K562 (cell line): ENCODE measurements around the gene MAD1L1. TPM values are rescaled to one million over a fixed set of nuclear protein-coding genes. Genes with fewer than 3 reads are reported as not detected.
A peak's percentile ranks its signal among the peaks of the same experiment; 100 is the strongest.

ENCODE experiments used
- CBX5 ChIP-seq: IDR thresholded peaks from 2 replicates; pipeline ENCODE4 v1.6.1; 2014; ENCODE audit warnings: low read depth, borderline replicate concordance
- DDX20 ChIP-seq: fragments of 450-650 bp; IDR thresholded peaks from 2 replicates; pipeline ENCODE4 v1.6.1; 2016; ENCODE audit warnings: missing genetic modification characterization, low read depth, mild to moderate bottlenecking, missing compliant biosample characterization, moderate library complexity
- DNMT1 ChIP-seq: fragments of 450-650 bp; IDR thresholded peaks from 2 replicates; pipeline ENCODE4 v1.6.1; 2016; ENCODE audit warnings: antibody characterized with exemption, mild to moderate bottlenecking
- ELK1 ChIP-seq: sonication (generic); formaldehyde crosslinking; IDR thresholded peaks from 2 replicates; pipeline ENCODE4 v1.8.1; 2022; ENCODE audit warnings: missing genetic modification reagents
- ERF ChIP-seq: fragments of 450-650 bp; formaldehyde crosslinking; IDR thresholded peaks from 2 replicates; pipeline ENCODE4 v1.4.0; 2020; ENCODE audit warnings: mild to moderate bottlenecking, mixed read lengths
- ESRRB ChIP-seq: fragments of 250-450 bp; sonication (Bioruptor Pico); IDR thresholded peaks from 2 replicates; pipeline ENCODE4 v1.5.0; 2020; ENCODE audit warnings: mild to moderate bottlenecking, moderate library complexity, borderline replicate concordance
- HDAC3 ChIP-seq: fragments of 450-650 bp; IDR thresholded peaks from 2 replicates; pipeline ENCODE4 v1.6.1; 2018; ENCODE audit warnings: borderline replicate concordance, mild to moderate bottlenecking, moderate library complexity; ENCODE audit not compliant: partially characterized antibody
- HES1 ChIP-seq: fragments of 450-650 bp; IDR thresholded peaks from 2 replicates; pipeline ENCODE4 v1.6.1; 2016; ENCODE audit warnings: low read depth, mild to moderate bottlenecking, moderate library complexity
- HIVEP1 ChIP-seq: fragments of 250-450 bp; sonication (Bioruptor Pico); IDR thresholded peaks from 2 replicates; pipeline ENCODE4 v1.4.0; 2020; ENCODE audit warnings: mild to moderate bottlenecking
- KDM1A ChIP-seq, 2 experiments: fragments of 450-650 bp; IDR thresholded peaks; 2 replicates each; pipeline ENCODE4 v1.6.1; 2016; ENCODE audit warnings: mild to moderate bottlenecking in 2 of 2
- KHSRP ChIP-seq: fragments of 450-650 bp; IDR thresholded peaks from 2 replicates; pipeline ENCODE4 v1.6.1; 2017
- MEF2D ChIP-seq: conservative IDR thresholded peaks from 2 replicates; pipeline ENCODE4 v1.6.1; 2016; ENCODE audit warnings: low read depth, missing genetic modification characterization, missing compliant biosample characterization
- MLLT1 ChIP-seq, 2 experiments: fragments of 450-650 bp; IDR thresholded peaks; 2 replicates each; pipeline ENCODE4 v1.6.1; 2016
- MXI1 ChIP-seq: IDR thresholded peaks from 2 replicates; pipeline ENCODE4 v1.6.1; 2011; ENCODE audit warnings: low read depth, mild to moderate bottlenecking, improper control_type of control experiment, low read length
- NR2F6 ChIP-seq: fragments of 450-650 bp; formaldehyde crosslinking; IDR thresholded peaks from 2 replicates; pipeline ENCODE4 v1.4.0; 2020; ENCODE audit warnings: mild to moderate bottlenecking
- PTTG1 ChIP-seq: fragments of 450-650 bp; IDR thresholded peaks from 2 replicates; pipeline ENCODE4 v1.6.1; 2016; ENCODE audit warnings: low read depth, mild to moderate bottlenecking, missing genetic modification characterization, missing compliant biosample characterization
- SAFB2 ChIP-seq: fragments of 200-400 bp; formaldehyde crosslinking; IDR thresholded peaks from 2 replicates; pipeline ENCODE4 v1.6.1; 2018; ENCODE audit warnings: borderline replicate concordance, low read length, low read depth, moderate library complexity; ENCODE audit not compliant: severe bottlenecking
- SMARCA5 ChIP-seq: fragments of 450-650 bp; IDR thresholded peaks from 2 replicates; pipeline ENCODE4 v1.6.1; 2016
- SMARCC2 ChIP-seq: fragments of 450-650 bp; IDR thresholded peaks from 2 replicates; pipeline ENCODE4 v1.6.1; 2017; ENCODE audit warnings: antibody characterized with exemption, moderate library complexity, mild to moderate bottlenecking, low read depth
- SMC3 ChIP-seq: conservative IDR thresholded peaks from 2 replicates; pipeline ENCODE4 v1.6.1; 2011; ENCODE audit warnings: low read depth, low read length, improper control_type of control experiment; ENCODE audit not compliant: insufficient read depth
- SUPT5H ChIP-seq: fragments of 450-650 bp; IDR thresholded peaks from 2 replicates; pipeline ENCODE4 v1.6.1; 2016
- TBP ChIP-seq: optimal IDR thresholded peaks from 2 replicates; pipeline ENCODE3; 2011; ENCODE audit warnings: low read depth, low read length, improper control_type of control experiment
- TCFL5 ChIP-seq: fragments of 250-450 bp; sonication (Bioruptor Pico); conservative IDR thresholded peaks from 2 replicates; pipeline ENCODE4 v1.6.1; 2021; ENCODE audit warnings: mild to moderate bottlenecking, moderate library complexity, matching md5 sums
- THAP7 ChIP-seq: fragments of 250-450 bp; sonication (Bioruptor Pico); IDR thresholded peaks from 2 replicates; pipeline ENCODE4 v1.5.0; 2021
- ZFP36 ChIP-seq: fragments of 150-350 bp; IDR thresholded peaks from 2 replicates; pipeline ENCODE4 v1.6.1; 2018; ENCODE audit warnings: low read length, low read depth; ENCODE audit not compliant: partially characterized antibody
- ZNF263 ChIP-seq: sonication (generic); formaldehyde crosslinking; IDR thresholded peaks from 2 replicates; pipeline ENCODE4 v1.8.0; 2022; ENCODE audit warnings: mild to moderate bottlenecking, missing genetic modification reagents, borderline replicate concordance
- ZNF507 ChIP-seq: conservative IDR thresholded peaks from 2 replicates; pipeline ENCODE4 v1.6.1; 2017; ENCODE audit warnings: missing genetic modification characterization, missing compliant biosample characterization
- ZNF717 ChIP-seq: fragments of 250-450 bp; sonication (Bioruptor Pico); IDR thresholded peaks from 2 replicates; pipeline ENCODE4 v1.5.0; 2021
- polyA plus RNA-seq, 8 experiments: library from polyadenylated mRNA; depleted of rRNA in 4 of 8; stranded (reverse) in 5 of 8; unstranded in 3 of 8; fragments of >200 nt; fragmentation: Nextera tagmentation in 2 of 8; fragmentation: Illumina TruSeq in 1 of 8; extraction: Ambion mirVana in 2 of 8; extraction: Trizol in 1 of 8; gene quantifications; 2 replicates each; pipeline versions ENCODE4 v1.2.1 to v1.2.3, GENCODE V29; 2011 to 2014; ENCODE audit warnings: inconsistent platforms in 1 of 8, missing spikeins in 1 of 8
- total RNA-seq, 7 experiments: library from RNA; depleted of rRNA in 6 of 7; stranded (reverse); fragments of >200 nt in 6 of 7; fragmentation: Illumina TruSeq in 2 of 7; extraction: Trizol in 2 of 7; gene quantifications; 2 replicates each; pipeline versions ENCODE4 v1.2.1 to v1.2.3, GENCODE V29; 2011 to 2021; ENCODE audit warnings: low replicate concordance in 1 of 7

The MAD1L1 gene
- total and polyA plus RNA-seq, 9 of the 15 experiments (the other 6 are each of a cell fraction or from before 2014, with no cell fraction given), result 1.7 to 89.7 (median 18.0) TPM

- TF ChIP-seq TBP, result peak; percentile 83
- TF ChIP-seq KHSRP, result no peak
- TF ChIP-seq DDX20 (tag), result no peak
- TF ChIP-seq TCFL5 (CRISPR knock-in tag), result no peak
- TF ChIP-seq CBX5, result no peak
- TF ChIP-seq HES1, result no peak
- no peak for TF ChIP-seq HDAC3
- TF ChIP-seq MEF2D (tag), result no peak
- TF ChIP-seq ESRRB, result no peak
- peak; percentile 55; the same call in 1 of the 2 replicates for TF ChIP-seq MXI1
- TF ChIP-seq ELK1, result no peak
- TF ChIP-seq SMARCA5, result no peak
- TF ChIP-seq HIVEP1 (CRISPR knock-in tag), result no peak
- TF ChIP-seq ERF (CRISPR knock-in tag), result no peak
- no peak for TF ChIP-seq MLLT1 (IDR thresholded peaks at IDR 0.05)
- TF ChIP-seq ZNF507 (tag), result no peak
- TF ChIP-seq ZNF263 (CRISPR knock-in tag), result no peak
- TF ChIP-seq DNMT1, result no peak
- TF ChIP-seq KDM1A (IDR thresholded peaks at IDR 0.05), result no peak
- TF ChIP-seq ZNF717 (CRISPR knock-in tag), result no peak
- TF ChIP-seq PTTG1 (tag), result no peak
- peak; percentile 95 for TF ChIP-seq SUPT5H
- no peak for TF ChIP-seq SMARCC2
- no peak for TF ChIP-seq ZFP36
- TF ChIP-seq THAP7 (CRISPR knock-in tag), result no peak; the same call in 1 of the 2 replicates
- TF ChIP-seq SMC3, result no peak
- no peak for TF ChIP-seq NR2F6 (CRISPR knock-in tag)
- no peak for TF ChIP-seq SAFB2
Observed at GRCh38 chr7:2241580-2242540, 9.1 kb upstream of the MAD1L1 start, which contains the start of the genes MRM2 and NUDT1 (continued).
